C4-2B (cell line): ENCODE measurements around the gene IFI30.

ENCODE experiments used
- CTCF ChIP-seq: fragments of 450-650 bp; conservative IDR thresholded peaks from 2 replicates; pipeline ENCODE4 v1.5.1; 2017; ENCODE audit warnings: mild to moderate bottlenecking
- ZFX ChIP-seq: fragments of 450-650 bp; IDR thresholded peaks from 2 replicates; pipeline ENCODE4 v1.6.1; 2017

GRCh38 chr19:18185538-18185937 is 11.9 kb downstream of the IFI30 start:
- TF ChIP-seq CTCF, result no peak
- no peak for TF ChIP-seq ZFX
